ENCODE results near the gene PSMF1.

Gene PSMF1

DNA sequence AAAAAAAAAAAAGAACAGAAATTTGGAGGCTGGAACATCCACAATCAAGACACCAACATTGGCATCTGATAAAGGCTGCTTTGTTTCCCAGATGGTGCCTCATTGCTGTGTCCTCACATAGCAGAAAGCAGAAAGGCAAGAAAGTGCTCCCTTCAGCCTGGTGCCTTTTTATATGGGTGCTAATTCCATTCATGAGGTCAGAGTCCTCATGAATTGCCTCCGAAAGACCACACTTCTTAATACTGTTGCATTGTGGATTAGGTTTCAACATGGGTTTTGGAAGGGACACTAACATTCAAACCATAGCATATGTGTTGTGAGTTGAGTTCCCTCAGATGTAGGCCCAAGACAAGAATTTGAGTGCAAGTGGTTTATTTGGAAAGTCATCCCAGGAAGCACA is 76.8 kb downstream of the PSMF1 start:
- DNase-seq, result no peak

DNA sequence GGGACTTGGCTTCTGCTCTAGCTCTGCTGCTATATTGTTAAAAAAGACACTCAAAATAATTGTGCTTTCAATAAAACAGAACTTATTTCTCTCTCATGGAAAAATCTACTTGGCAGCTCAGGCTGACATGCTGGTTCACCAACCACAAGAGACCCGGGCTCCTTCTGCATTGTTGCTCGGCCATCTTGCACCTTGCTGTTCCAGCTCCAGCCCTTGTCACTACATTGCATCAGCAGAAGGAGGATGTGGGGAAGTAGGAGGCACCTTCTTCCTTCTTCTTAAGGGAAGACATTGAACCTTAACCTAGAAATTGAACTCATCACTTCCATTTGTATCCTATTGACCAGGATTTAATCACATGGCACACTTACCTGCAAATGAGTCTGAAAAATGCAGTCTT is 78.2 kb downstream of the PSMF1 start:
- no peak for DNase-seq

DNA sequence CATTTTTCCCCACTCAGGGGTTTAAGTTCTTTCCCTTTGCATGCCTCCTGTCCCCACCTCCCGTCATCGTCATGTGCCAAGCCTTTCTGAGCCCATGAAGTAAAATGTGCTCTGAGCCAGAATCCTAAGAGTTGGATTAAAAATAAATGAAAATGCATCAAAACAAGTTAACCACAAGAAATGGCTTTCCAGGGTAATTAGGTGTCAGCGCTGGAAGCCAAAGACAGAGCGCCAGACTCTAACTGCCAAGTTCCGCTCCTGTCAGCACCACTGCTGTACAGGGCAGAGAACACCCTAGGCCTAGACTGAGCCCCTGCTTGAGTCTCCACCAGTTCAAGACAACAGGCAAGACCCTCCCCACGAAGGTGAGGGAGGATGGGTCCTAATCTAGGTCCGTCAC is 79.4 kb downstream of the PSMF1 start:
- DNase-seq, result no peak

DNA sequence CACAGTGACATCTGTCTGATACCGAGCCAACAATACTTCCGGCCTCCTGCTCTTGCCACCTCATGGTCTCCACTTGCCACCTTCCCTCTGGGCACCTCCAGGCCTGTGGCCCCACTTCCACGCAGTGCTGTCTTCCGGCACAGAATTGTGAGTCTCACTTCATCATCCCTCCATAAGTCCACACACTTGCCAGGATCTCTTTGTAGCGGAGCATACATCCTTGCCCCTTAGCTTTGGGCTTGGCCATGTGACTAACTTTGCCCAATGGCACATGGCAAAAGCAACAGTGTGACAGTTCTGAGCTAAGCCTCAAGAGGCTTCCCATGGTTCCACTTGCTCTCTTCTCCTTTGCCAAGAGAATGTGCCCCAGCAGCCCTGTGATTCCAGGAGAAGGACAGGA is 80.3 kb downstream of the PSMF1 start:
- no peak for DNase-seq

DNA sequence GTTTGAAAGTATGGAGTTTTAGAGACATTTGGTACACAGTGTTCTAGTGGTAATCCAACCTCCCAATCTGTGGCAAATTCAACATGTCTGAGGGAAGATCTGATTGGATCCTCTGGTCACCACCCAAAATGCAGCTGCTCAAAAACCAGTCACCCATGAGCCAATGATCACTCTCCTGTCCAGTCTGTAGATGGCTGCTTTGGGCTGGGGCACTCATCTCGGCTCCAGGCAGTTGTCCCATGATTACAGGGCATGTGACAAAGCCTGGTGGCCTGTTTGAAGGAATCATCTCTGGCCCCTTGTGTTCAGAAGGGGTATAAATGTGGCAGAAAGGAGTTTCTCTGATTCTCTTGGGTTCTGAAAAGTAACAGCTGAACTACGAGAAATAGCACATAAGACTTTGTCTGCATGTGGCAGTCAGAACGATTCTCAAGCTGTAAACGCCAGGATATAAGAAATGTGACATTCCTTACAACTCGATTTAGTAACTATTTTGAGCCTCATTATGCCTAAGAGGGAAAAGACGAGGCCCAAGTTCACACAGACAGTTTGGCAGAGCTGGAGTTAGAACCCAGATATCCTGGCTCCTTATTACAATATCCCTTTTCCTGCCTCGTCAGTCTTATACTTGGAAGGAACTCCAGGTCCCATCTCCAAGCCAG is 80.9 kb downstream of the PSMF1 start:
- no peak for DNase-seq

DNA sequence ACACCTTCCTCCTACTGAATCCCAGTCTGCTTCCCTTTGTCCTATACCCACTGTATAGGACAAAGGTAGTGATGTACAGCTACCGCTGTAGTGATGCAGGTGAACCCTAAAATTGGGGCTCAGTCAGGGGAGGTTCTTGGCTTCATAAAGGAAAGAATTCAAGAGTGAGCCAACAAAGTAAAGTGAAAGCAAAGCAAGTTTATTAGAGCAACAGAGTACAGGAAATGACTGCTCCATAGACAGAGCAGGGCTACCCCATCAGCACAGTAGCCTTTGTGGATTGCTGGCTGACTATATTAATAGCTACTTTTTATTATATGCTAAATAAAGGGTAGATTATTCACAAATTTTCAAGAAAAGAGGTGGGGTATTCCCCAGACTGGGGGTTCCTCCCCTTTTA is 81.6 kb downstream of the PSMF1 start:
- no peak for DNase-seq

DNA sequence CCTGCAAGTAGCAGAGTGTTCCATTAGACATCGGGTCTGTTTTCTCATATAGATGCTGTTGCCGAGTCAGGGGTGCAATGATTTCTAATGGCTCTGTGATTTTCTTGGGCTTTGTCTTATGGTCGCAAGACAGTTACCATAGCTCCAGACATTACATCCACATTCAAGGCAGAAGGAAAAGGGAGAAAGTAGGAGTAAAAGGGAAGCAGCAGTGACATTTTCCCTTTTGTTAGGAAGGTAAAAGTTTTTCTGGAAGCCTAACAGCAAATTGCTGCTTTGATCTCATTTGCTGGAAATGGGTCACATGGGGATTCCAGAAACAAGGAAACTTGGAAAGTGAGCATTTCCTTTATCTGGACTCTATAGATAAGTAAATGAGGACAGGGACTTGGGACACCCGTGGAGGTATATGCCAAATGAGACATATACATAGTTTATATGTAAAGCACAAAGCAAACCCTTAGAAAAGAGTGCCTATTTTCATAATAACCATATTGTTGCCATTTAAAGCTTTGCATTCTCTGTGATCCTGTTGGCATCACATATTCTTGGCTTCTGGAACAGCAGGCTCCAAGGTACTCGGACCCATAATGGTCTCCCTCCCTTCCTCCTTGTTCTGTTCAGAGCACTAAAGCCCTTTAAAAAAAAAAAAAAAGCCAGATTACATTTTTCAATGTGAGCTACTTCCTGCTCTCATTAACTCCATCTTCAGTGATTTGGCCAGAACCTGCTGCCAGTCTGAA is 84.5 kb downstream of the PSMF1 start, which contains the start of gene C20orf202:
C20orf202 (plus strand) TSS at position 693 of the 743 bp plus-strand sequence. CDS start 132 bp downstream, outside the sequence.
- DNase-seq, result no peak

DNA sequence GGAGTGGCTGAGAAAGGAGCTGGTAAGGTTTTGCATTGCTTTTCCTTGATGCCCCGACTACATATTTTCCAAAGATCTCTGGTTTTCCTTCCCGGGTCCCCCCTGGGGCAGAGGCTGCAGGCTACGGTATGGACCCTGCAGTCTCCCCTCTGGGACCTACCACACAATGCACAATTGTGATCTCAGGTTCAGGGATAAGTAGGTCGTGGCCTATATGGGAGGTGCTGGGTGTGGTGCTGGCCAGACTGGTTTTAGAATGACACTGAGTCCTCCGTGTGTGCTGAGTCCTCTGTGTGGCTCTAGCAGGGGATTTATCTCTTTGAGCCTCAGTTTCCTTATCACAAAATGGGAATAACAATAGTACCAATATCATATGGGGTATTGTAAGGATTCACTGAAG is 85.2 kb downstream of the PSMF1 start:
- no peak for DNase-seq

DNA sequence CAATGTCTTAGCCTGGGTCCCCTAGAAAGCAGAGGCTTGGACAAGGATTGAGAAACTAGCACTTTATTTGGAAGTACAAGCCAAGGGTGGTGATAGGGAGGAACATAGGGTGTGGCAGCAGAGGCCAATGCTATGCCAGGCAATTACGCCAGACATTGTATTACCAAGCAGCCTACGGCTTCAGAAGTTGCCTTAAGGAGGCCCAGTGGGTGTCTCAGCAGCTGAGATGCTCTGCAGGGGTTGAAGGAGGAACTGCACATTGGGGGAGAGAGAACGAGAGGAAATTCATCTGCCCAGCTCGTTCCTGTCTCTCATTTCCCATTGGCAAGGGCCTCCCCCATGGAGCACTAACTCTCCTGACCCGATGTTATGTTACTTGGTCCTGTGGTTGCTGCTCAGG is 85.7 kb downstream of the PSMF1 start:
- no peak for DNase-seq

DNA sequence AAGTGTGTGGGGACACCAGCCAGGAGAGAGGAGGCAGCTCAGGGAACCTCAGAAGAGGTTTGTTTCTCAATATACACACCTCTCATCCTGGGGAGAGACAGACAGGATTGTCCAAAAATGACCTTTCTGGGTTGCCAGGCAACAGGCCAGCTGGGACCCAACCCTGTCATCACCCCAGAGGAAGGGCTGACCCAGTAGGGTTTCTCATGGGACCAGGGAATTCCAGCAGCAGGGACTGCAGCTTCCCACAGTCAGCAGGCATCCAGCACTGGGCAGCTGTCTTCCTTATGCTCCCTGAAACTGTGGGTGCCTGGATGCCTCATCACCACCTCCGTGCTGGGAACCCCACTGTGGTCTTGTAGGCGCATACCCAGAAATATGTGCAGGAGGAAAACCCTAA is 86.2 kb downstream of the PSMF1 start:
- no peak for DNase-seq

DNA sequence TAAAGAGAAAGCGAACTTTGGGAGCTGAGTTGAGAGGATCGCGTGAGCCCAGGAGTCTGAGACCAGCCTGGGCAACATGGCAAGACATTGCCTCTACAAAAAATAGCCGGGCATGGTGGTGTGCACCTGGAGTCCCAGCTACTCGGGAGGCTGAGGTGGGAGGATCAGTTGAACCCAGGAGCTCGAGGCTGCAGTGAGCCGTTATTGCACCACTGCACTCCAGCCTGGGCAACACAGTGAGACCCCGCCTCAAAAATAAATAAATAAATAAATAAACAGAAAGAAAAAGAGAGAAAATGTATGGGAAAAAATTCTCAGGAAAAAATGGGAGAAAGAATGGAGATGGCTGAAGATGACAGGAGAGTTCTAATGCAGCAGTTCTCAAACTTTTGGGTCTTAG is 87.4 kb downstream of the PSMF1 start:
- no peak for DNase-seq

DNA sequence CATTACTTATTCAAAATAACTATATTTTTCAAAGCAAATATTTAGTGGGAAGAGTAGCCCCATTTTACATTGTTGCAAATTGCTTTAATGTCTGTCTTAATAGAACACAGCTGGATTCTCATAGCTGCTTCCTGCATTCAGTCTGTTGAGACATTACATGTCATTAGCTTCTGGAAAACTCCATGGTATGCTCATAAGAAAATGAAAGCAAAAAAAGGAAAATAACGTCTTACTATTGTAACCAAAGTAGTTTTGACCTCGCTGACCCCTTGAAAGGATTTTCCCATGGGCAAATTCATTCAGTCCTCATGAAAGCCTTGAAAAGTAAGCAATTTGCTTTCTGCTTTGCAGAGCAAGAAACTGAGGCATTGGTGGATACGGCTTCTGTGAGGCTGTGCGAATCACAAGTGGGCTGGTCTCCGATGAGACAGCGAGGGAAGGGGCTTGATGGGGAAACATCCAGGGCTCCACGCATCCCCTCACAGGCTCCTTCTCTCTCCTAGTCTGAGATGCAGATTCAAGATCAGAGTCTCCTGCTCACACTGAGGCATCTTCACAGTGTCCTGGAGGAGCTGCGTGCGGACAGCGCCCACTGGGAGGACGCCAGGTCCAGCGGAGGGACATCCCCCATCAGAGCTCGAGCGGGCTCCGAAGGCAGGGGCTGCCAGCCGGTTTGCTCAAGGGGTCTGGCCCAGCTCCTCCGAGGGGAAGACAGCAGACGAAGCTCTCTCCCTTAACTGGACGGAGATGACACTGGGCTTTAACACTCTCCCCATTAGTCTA is 88.2 kb downstream of the PSMF1 start:
- no peak for DNase-seq

DNA sequence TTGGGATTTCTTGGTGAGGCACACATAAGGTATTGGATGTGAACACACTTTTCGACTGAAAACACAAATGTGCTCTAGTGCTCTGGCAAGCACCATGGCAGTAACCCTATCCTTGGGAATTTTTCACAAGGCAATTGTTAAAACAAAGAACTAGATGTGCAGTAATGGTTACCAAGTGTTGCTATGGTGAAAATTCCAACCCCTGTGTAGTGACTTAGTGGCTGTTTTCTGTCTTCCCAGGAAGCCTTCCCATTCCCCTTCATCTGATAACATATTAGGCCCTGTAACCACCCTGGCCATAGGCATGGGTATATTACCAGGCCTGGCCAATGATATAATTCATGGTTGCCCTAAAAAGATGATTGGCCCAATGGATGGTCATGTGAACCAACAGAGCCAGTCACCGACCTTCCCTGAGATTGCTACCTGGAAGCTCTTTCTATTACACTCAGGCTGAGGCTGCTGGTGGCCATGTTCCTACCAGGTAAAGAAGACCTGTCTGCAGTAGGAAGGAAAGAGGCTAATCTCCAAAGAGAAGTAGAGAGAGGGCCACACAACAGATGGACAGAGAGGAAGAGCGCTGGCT is 89.0 kb downstream of the PSMF1 start:
- DNase-seq, result no peak

DNA sequence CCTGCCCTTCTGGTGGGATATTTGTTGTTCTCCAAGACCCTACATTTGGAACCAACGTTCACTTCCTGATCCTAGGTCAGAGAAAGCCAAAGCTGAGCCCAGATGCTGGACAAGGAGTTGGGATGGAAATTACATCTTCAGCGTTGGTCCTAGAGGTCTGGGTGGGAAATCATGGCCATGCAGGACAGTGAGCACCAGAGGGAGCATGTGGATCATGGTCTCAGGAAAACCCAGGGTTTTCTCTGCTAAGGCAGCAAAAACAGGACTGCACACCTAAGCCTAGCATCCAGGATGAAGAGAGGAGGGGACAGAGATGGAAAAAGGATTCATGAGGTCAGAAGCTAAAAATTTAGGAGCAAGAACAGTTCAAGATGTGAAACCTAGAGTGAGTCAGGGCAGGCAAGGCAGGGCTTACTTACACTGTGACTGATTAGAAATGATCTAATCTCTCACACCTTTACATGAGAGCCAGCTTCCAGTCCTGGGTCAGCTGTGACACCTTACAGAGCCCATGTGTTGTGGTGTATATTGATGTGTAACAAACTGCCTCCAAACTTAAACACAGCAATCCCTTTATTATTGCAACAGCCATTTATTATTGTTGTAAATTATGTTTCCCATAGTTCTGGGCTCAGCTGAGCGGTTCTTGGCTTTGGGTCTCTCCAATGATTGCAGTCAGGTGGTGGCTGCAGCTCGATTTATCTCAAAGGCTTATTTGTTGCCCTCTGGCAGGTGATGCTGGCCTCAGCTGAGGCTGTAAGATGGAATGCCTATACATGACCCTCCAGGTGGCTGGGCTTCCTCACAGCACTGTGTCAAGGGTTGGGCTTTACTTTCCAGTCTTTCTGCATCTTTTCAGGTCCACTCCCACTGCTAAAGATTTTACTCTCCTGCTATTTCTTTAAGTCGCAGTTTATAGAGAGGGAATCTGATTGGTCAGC is 91.3 kb downstream of the PSMF1 start:
- DNase-seq, result no peak

DNA sequence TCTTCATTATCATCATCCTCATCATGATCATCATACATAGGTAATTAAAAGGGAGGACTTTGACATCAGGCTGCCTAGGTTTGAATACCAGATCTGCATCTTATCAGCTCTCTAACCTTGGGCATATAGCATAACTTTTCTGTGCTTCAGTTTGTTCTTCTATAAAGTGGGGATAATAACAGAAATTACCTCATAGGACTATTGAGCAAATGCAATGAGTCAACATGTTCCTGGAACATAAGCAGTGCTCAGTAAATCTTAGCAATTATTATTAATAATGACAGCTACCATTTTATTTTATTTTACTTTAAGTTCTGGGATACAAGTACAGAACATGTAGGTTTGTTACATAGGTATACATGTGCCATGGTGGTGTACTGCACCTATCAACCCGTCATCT is 92.1 kb downstream of the PSMF1 start:
- DNase-seq, result no peak

DNA sequence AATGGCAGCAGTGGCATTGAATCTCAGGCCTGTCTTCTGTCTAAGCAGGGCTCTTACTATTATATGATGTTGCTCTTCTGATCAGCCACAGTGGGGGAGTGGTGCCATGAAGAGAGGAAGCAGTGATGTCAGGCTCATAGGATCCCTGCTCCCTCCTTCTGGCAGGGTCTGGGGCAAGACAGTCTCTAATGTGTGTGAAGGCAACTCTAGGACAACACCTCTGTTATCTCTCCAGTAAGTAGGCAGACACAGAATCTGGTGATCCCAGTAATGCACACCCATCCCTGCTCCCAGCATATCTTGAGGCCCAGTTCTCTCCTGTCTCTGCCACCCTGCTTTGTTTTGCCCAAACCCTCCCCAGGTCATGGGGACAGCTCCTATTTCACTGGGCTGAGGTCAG is 93.6 kb downstream of the PSMF1 start:
- no peak for DNase-seq

DNA sequence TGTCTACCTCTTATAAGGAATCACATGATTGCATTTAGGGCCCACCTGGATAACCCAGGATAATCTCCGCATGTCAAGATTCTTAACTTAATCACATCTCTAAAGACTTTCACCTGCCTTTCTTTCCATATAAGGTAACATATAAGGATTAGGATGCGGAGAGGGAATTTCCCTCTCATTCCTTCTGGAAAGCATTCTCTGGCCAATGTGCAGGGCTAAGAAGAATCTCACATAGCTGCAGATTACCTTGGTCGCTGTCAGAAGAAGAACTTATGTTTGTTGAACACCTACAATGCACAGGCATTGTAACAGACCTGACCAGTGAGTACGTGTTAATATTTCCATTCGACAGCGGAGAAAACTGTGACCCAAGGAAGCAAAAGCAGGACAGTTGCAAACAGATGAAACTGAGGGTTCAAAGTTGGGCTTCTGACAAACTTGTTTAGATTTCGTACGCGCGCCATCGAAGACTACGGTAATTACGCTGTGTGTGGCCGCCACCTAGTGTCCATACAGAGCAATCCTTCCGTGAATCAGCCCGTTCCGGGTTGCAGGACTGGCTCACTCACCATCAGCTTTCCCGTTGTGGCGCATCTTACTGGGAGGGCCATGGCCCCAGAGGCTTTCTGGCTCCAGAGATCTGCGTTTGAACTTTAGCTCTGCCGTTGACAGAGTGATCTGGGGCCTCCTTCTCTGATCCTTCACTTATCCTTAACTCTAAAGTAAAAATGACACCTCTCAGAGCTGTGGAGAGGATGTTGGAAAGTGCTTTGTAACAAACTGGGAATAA is 94.4 kb downstream of the PSMF1 start:
- DNase-seq, result peak; percentile 59

DNA sequence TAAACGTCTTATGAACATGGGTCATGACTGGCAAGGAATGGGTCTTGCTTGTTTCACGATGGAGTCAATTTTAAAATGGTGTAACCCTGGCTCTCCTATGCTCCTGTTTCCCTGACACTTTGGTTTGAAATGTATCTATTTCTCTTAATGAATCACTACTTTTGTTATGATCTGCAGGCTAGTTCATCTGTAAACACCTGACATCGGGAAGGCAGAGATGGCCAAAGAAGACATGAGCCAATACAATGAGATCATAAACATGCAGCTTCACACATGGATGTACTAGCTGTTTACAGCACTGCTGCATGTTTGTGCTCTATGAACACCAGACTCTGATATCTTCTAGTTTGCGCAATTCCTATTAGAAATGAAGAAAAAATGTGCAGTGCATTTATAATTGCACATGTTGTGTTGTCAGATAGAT is 96.4 kb downstream of the PSMF1 start:
- DNase-seq, result no peak

DNA sequence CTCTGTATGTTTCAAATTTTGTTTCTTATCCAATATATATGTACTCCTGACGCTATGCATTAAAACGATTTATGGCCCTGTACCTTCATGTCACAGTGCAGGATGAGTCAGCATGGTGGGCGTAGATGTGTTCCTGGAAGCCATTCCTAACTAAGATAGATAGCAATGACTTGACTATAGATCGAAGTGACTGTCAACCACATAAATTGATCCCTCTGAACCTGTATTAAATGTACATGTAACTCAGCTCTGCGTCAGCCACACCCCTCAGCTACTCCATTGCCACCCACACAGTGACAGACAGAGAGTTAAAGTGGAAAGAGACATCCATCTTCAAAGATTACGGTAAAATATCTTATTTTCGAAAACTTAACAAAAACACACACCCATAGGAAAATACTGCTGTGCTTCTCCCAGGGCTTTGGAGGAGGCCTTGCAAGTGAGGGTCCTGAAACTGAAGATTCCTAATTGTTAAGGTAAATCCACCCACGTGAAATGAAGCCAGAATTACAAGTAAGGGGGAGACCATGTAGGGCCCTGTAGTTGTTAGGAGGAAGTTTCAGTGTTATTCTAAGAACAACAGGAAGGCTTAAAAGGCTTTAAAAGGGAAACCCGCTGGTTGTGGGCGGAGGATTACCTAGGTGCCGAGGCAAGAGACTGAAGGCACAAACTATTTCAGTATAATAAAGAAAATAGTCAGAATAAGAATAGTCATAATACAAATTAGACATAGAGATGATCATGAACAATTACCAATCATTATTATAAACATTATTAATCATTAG is 97.2 kb downstream of the PSMF1 start:
- DNase-seq, result no peak
